Pancreas (tissue), 10 donors: Measurements from ENCODE around the gene NUDT16. TPM values are rescaled to one million over a fixed set of nuclear protein-coding genes. Genes with fewer than 3 reads are reported as not detected.

Experiments used
- ATAC-seq, 4 donors: fragments of 200-7000 bp; cut with Tn5 transposase; one replicate each; pipeline versions ENCODE4 v1.8.0 to v1.9.1; 2020; ENCODE audit warnings: mild to moderate bottlenecking in 4 of 4, moderate library complexity in 4 of 4
- DNase-seq, 6 donors: peaks; one replicate each; pipeline ENCODE4 v3.0.0-alpha.2; 2020
- FAIRE-seq: peaks from 2 replicates; lab custom pipeline; 2012; peaks lifted over from hg19 to GRCh38; lab: Jason Lieb, UNC
- H3K27ac ChIP-seq, 4 donors: fragments of 200-600 bp; sonication (generic); 1 replicate in 3 of 4; 2 replicates in 1 of 4; pipeline versions ENCODE4 v1.5.0 to v1.8.0; 2020
- H3K27me3 ChIP-seq, 4 donors: fragments of 200-600 bp; one replicate each; pipeline ENCODE4 v1.8.0; 2021
- H3K36me3 ChIP-seq, 3 donors: fragments of 200-600 bp; sonication (generic) in 1 of 3; one replicate each; pipeline versions ENCODE4 v1.5.0 to v1.8.0; 2020 to 2021
- H3K4me1 ChIP-seq, 3 donors: fragments of 200-600 bp; one replicate each; pipeline ENCODE4 v1.8.0; 2021
- H3K4me3 ChIP-seq, 4 donors: fragments of 200-600 bp; sonication (generic) in 2 of 4; one replicate each; pipeline versions ENCODE4 v1.5.0 to v1.8.0; 2020 to 2021
- H3K9me3 ChIP-seq, 4 donors: fragments of 200-600 bp; one replicate each; pipeline ENCODE4 v1.8.0; 2021
- WGBS, 2 donors: extraction: QIAGEN DNeasy Blood & Tissue Kit; methylation state at CpG; one replicate each; pipeline ENCODE4 v1.1.7; 2013; 5-methylcytosine and 5-hydroxymethylcytosine counted together
- intact Hi-C, 3 donors: fragments of 100-400 bp; cut with DNase I; formaldehyde crosslinking; loops; one replicate each; pipeline versions ENCODE4 v1.11.1 to v1.14.2; 2022
- polyA plus RNA-seq, 2 donors: library from polyadenylated mRNA; stranded (reverse); fragments of 200-250 nt; gene quantifications; one replicate each; pipeline ENCODE4 v1.2.3, GENCODE V29; 2013
- total RNA-seq, 6 donors: library from RNA; stranded (reverse); fragmentation: NEBNext Ultra II Directional in 4 of 6; extraction: Animal tissue kit (Norgen Biotek cat#: 25700) in 4 of 6; gene quantifications; one replicate each; pipeline versions ENCODE4 v1.2.1 to v1.2.4, GENCODE V29; 2021 to 2023
- TF ChIP-seq, protein P1 (sequence below), 4 donors: fragments of 200-600 bp; sonication (generic) in 3 of 4; IDR thresholded peaks; one replicate each; pipeline versions ENCODE4 v1.5.0 to v1.8.0; 2021; ENCODE audit warnings: antibody characterized with exemption in 4 of 4
- donor health status: healthy with polysubstance abuse.
- donor health status: DM: no; HTN: no; CAD: no; lungs with moderate emphysema.
- donor health status: DM: no; HTN: no; CAD: no.
- donor health status: control.
- donor health status: control.
- donor health status: Bipolar disorder and iron deficiency.
- donor health status: DM: yes; HTN: yes; CAD: no.
- donor health status: DM: no; HTN: no; CAD: no.
- donor health status: DM: no; HTN: no; CAD: no.
- donor health status: DM: yes; HTN: yes; CAD: no.

Gene NUDT16
- total and polyA plus RNA-seq, 8 donors = 4.1 to 14.1 (median 9.2) TPM

DNA sequence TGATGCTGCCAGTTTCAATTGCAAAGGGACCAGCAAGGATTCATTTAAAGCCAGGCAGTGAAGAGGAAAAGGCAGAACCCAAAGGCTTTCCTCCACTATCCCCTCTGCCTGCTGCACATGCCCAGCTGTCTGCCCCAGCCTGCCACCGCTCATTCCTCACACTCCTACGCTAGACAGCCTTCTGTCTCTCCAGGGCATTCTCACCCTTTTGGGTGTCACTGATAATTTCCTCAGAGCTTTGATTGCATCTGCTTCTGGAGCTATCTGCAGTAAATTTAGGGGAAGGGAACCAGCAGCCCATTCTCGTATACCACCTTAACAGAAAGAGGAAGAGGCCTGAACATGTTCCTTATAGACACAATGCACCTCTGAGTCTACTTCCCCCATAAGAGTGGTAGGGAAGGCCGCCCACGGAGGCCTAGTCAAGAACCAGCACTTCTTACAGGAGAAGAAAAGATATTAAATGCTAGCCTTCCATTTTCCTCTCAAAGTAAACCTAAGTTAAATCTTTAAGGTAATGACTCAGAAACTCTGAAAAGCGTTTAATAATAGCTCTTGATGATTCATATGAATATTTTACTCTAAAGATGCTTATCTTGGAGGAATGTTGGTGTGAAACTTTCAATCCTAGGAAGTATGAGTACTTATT is 20.9 kb downstream of the NUDT16 start:
- H3K36me3 ChIP-seq = no peaks in the 10 kb centered on the region
- H3K4me3 ChIP-seq = no peak overlapping the region
- H3K27ac ChIP-seq = no peak overlapping the region
- 82 to 92% methylated on average over 6 of the region's 6 CpGs for WGBS, 2 donors
- intact Hi-C loops = no loop called here
- no peak for DNase-seq
- no peak for FAIRE-seq
- peak in 1 of 4 donors; percentile 36 for ATAC-seq
- no peaks in the 10 kb centered on the region for H3K27me3 ChIP-seq
- TF ChIP-seq, protein P1, sequence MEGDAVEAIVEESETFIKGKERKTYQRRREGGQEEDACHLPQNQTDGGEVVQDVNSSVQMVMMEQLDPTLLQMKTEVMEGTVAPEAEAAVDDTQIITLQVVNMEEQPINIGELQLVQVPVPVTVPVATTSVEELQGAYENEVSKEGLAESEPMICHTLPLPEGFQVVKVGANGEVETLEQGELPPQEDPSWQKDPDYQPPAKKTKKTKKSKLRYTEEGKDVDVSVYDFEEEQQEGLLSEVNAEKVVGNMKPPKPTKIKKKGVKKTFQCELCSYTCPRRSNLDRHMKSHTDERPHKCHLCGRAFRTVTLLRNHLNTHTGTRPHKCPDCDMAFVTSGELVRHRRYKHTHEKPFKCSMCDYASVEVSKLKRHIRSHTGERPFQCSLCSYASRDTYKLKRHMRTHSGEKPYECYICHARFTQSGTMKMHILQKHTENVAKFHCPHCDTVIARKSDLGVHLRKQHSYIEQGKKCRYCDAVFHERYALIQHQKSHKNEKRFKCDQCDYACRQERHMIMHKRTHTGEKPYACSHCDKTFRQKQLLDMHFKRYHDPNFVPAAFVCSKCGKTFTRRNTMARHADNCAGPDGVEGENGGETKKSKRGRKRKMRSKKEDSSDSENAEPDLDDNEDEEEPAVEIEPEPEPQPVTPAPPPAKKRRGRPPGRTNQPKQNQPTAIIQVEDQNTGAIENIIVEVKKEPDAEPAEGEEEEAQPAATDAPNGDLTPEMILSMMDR (IDR thresholded peaks at IDR 0.05) = no peak
- no peaks in the 10 kb centered on the region for H3K9me3 ChIP-seq
- H3K4me1 ChIP-seq = no peaks in the 10 kb centered on the region

DNA sequence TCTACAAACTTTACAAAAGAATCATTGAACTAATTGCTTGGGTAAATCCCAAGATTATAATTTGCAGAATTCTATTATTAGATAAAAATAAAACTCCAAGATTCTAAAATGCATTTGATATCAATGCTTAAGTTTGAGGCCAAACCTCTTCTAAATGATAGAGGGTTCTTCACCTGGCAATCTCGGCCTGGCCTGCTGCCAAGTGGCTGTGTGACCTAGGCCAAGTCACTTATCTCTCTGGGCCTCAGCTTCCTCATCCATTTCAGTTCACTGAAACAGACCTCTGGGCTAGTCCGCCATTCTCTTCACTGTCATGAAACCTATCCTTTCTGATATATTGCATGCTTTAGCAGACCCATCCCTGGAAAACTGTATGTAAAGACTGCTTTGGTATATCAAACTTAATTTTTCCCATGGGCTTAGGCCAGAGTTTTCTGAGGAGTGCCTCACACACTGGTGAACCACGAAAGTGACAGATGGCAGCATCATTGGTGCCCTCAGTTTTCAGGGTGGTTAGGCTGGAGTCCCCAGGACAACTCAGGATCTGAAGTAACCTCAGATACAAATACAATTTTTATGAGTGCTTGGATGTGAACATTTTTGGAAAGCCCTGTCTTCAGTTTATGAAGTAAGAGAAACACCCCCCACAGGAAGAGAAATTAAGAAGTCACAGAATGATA is 21.8 kb downstream of the NUDT16 start:
- TF ChIP-seq, protein P1 (IDR thresholded peaks at IDR 0.05) = no peak
- no peak overlapping the region for H3K4me3 ChIP-seq
- DNase-seq = peak in 1 of 6 donors; percentile 45
- no peak for FAIRE-seq
- no peaks in the 10 kb centered on the region for H3K4me1 ChIP-seq
- H3K36me3 ChIP-seq = no peaks in the 10 kb centered on the region
- WGBS, 2 donors = 72 to 74% methylated on average over 3 of the region's 3 CpGs
- intact Hi-C loops = no loop called here
- no peaks in the 10 kb centered on the region for H3K9me3 ChIP-seq
- no peaks in the 10 kb centered on the region for H3K27me3 ChIP-seq
- ATAC-seq = no peak
- H3K27ac ChIP-seq = no peak overlapping the region

DNA sequence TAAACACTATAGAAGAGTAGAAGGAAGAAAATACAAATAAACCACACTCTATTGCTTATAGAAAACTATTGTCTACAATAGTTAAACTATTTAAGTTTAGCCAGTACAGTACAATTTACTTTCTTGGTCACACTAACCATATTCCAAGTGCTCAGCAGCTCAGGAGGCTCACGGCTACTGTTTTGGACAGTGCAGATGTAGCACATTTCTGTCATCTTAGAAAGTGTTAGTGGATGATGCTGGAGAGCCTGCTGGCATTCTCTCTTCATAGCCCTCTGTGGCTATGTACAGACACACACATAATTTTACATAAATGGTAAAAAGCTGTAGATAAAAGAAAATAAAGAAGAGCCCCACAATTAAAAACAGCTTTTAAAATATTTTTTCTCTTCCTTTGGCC is 23.8 kb downstream of the NUDT16 start:
- DNase-seq = no peak
- no peaks in the 10 kb centered on the region for H3K4me1 ChIP-seq
- WGBS, 2 donors = 81 to 83% methylated on average over 1 of the region's 1 CpG
- H3K27ac ChIP-seq = no peak overlapping the region
- no peak for FAIRE-seq
- no peak overlapping the region for H3K4me3 ChIP-seq
- TF ChIP-seq, protein P1 (IDR thresholded peaks at IDR 0.05) = no peak
- no peaks in the 10 kb centered on the region for H3K36me3 ChIP-seq
- intact Hi-C loops = no loop called here
- H3K27me3 ChIP-seq = no peaks in the 10 kb centered on the region
- no peaks in the 10 kb centered on the region for H3K9me3 ChIP-seq
- ATAC-seq = no peak

DNA sequence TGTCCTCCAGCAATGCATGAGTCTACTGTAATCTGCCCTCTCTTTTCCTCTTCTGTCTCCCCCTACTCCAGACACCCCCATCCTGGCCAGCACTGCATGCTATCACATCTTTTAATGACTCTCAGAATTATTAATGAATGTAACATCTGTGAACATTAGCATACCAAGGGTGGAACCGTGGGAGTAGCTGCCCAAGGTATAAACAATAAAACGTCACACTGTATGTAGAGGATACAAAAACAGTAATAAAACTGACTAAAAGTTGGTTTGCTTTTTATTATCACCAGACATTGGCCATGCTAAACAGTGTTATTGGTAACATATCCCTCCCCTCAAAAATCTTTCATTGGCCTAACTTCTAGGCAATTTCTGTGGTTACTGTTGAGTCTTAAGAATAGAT is 24.7 kb downstream of the NUDT16 start:
- no peaks in the 10 kb centered on the region for H3K36me3 ChIP-seq
- H3K4me1 ChIP-seq = no peaks in the 10 kb centered on the region
- no peak for DNase-seq
- ATAC-seq = no peak
- no peak overlapping the region for H3K27ac ChIP-seq
- no peak overlapping the region for H3K4me3 ChIP-seq
- no peaks in the 10 kb centered on the region for H3K27me3 ChIP-seq
- TF ChIP-seq, protein P1 (IDR thresholded peaks at IDR 0.05) = no peak
- no peaks in the 10 kb centered on the region for H3K9me3 ChIP-seq
- whole genome bisulfite sequencing, 2 donors = 54 to 57% methylated on average over 2 of the region's 2 CpGs
- no peak for FAIRE-seq
- intact Hi-C loops = no loop called here

DNA sequence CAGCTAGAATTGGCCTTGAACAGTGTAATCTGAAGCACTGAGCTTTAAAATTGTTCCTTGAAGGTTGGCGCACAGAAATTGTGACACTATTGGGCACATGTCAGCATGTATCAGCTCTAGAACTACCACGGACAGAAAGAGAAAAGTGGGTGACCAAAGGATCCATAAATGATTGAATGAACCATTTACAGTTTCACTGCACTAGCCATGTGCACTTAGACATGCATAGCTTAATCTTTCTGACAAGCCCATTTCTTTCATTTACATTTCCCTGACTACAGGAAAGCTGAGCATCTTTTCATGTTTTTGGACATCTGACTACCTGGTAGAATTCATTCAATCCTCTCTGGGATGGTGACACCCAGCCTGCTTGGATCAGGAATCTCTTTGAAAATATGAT is 36.2 kb downstream of the NUDT16 start:
- ATAC-seq (no peak), DNase-seq (no peak), FAIRE-seq (no peak)
- H3K4me3 ChIP-seq = no peak overlapping the region
- no peaks in the 10 kb centered on the region for H3K9me3 ChIP-seq
- H3K27ac ChIP-seq = no peak overlapping the region
- no peaks in the 10 kb centered on the region for H3K36me3 ChIP-seq
- intact Hi-C loops = no loop called here
- 85 to 90% methylated on average over 2 of the region's 2 CpGs for WGBS, 2 donors
- H3K27me3 ChIP-seq = no peaks in the 10 kb centered on the region
- H3K4me1 ChIP-seq = no peaks in the 10 kb centered on the region
- TF ChIP-seq, protein P1 (IDR thresholded peaks at IDR 0.05) = no peak
